B cell (primary cell): ENCODE results near the gene EGFR. TPM values are rescaled to one million over a fixed set of nuclear protein-coding genes. Genes with fewer than 3 reads are reported as not detected.

ENCODE experiments used
- ATAC-seq: fragments of 200-7000 bp; cut with Tn5 transposase; one replicate; pipeline ENCODE4 v1.10.0; 2021; ENCODE audit warnings: low read depth, mild to moderate bottlenecking, moderate number of reproducible peaks, moderate library complexity
- CTCF ChIA-PET: fragments of 350-600 bp; sonication (Branson Sonifier 250); formaldehyde crosslinking; loops from one replicate; lab custom pipeline; 2021; ENCODE audit warnings: antibody characterized with exemption, inconsistent platforms; lab: Charles Lee
- POLR2A ChIA-PET: fragments of 350-600 bp; sonication (Branson Sonifier 250); formaldehyde crosslinking; loops from one replicate; lab custom pipeline; 2021; ENCODE audit warnings: antibody characterized with exemption; lab: Charles Lee
- DNase-seq: peaks from one replicate; pipeline ENCODE4 v3.0.0; 2013
- H2AFZ ChIP-seq: 2 replicates; pipeline ENCODE4 v1.6.1; 2012; ENCODE audit warnings: mild to moderate bottlenecking, low read depth, low read length; ENCODE audit not compliant: insufficient read depth, poor library complexity, severe bottlenecking
- H3K27ac ChIP-seq, 2 donors: 1 replicate in 1 of 2; 2 replicates in 1 of 2; pipeline ENCODE4 v1.5.1; 2012 to 2013; ENCODE audit warnings: low read length in 2 of 2, mild to moderate bottlenecking in 2 of 2, moderate library complexity in 1 of 2
- H3K27me3 ChIP-seq, 4 experiments: fragments of 200-600 bp in 1 of 4; sonication (generic) in 1 of 4; replicated peaks in 1 of 4; 1 replicate in 2 of 4; 2 replicates in 2 of 4; pipeline versions ENCODE4 v1.6.1 to v1.7.0; 2013 to 2016; ENCODE audit warnings: low read length in 3 of 4, mild to moderate bottlenecking in 2 of 4, mixed read lengths in 1 of 4, moderate library complexity in 1 of 4; ENCODE audit not compliant: insufficient read depth in 4 of 4, control insufficient read depth in 3 of 4; ENCODE audit errors: control extremely low read depth in 1 of 4
- H3K36me3 ChIP-seq, 2 experiments: replicated peaks in 1 of 2; 1 replicate in 1 of 2; 2 replicates in 1 of 2; pipeline versions ENCODE4 v1.6.1 to v1.7.1; 2013; ENCODE audit warnings: low read length in 1 of 2; ENCODE audit not compliant: insufficient read depth in 2 of 2, control insufficient read depth in 1 of 2; ENCODE audit errors: control extremely low read depth in 1 of 2, extremely low read depth in 1 of 2
- H3K4me1 ChIP-seq, 2 donors: fragments of 200-600 bp in 1 of 2; sonication (generic) in 1 of 2; 1 replicate in 1 of 2; 2 replicates in 1 of 2; pipeline versions ENCODE4 v1.5.1 to v1.6.1; 2013 to 2017; ENCODE audit warnings: low read length in 2 of 2; ENCODE audit not compliant: control insufficient read depth in 2 of 2, insufficient read depth in 2 of 2
- H3K4me2 ChIP-seq: replicated peaks from 2 replicates; pipeline ENCODE3; 2012; ENCODE audit warnings: mild to moderate bottlenecking, low read depth, low read length; ENCODE audit not compliant: poor library complexity, severe bottlenecking
- H3K4me3 ChIP-seq, 5 experiments: fragments of 200-600 bp in 1 of 5; sonication (generic) in 1 of 5; 1 replicate in 3 of 5; 2 replicates in 2 of 5; pipeline versions ENCODE4 v1.5.1 to v1.7.0; 2011 to 2016; ENCODE audit warnings: low read length in 4 of 5, mild to moderate bottlenecking in 4 of 5, low read depth in 2 of 5, control low read depth in 1 of 5, moderate library complexity in 1 of 5; ENCODE audit not compliant: insufficient read depth in 1 of 5; ENCODE audit errors: control extremely low read depth in 1 of 5, extremely low read depth in 1 of 5
- H3K79me2 ChIP-seq: fragments of 200-600 bp; sonication (generic); one replicate; pipeline ENCODE4 v1.6.0; 2016; ENCODE audit warnings: low read length; ENCODE audit not compliant: control insufficient read depth, insufficient read depth
- H3K9ac ChIP-seq: fragments of 200-600 bp; sonication (generic); 2 replicates; pipeline ENCODE4 v1.6.1; 2017; ENCODE audit warnings: mild to moderate bottlenecking, low read length, moderate library complexity
- H3K9me3 ChIP-seq, 3 donors: one replicate each; pipeline versions ENCODE4 v1.6.1 to v1.7.1; 2013; ENCODE audit warnings: low read length in 2 of 3; ENCODE audit not compliant: control insufficient read depth in 2 of 3, insufficient read depth in 1 of 3; ENCODE audit errors: control extremely low read depth in 1 of 3
- H4K20me1 ChIP-seq: 2 replicates; pipeline ENCODE4 v1.6.0; 2012; ENCODE audit warnings: mild to moderate bottlenecking, low read length; ENCODE audit not compliant: insufficient read depth, control insufficient read depth, poor library complexity, severe bottlenecking
- H3K27ac Mint-ChIP-seq: one replicate; pipeline ENCODE4 v1.8.0; 2021; ENCODE audit warnings: mixed read lengths
- H3K27me3 Mint-ChIP-seq: one replicate; pipeline ENCODE4 v1.8.0; 2021; ENCODE audit warnings: mixed read lengths
- H3K4me1 Mint-ChIP-seq: one replicate; pipeline ENCODE4 v1.8.0; 2021; ENCODE audit warnings: mixed read lengths
- H3K4me3 Mint-ChIP-seq: one replicate; pipeline ENCODE4 v1.8.0; 2021; ENCODE audit warnings: mixed read lengths
- H3K9me3 Mint-ChIP-seq: one replicate; pipeline ENCODE4 v1.8.0; 2022; ENCODE audit warnings: mixed read lengths; ENCODE audit not compliant: insufficient read depth
- CTCF ChIP-seq: fragments of 200-600 bp; IDR thresholded peaks from one replicate; pipeline ENCODE4 v1.8.0; 2022; ENCODE audit warnings: antibody characterized with exemption, mild to moderate bottlenecking
- EZH2 ChIP-seq: IDR thresholded peaks from 2 replicates; pipeline ENCODE4 v1.6.1; 2012; ENCODE audit warnings: borderline replicate concordance, low read depth, mild to moderate bottlenecking, moderate library complexity, low read length; ENCODE audit not compliant: insufficient read depth, poor library complexity, severe bottlenecking
- WGBS: methylation state at CpG from one replicate; pipeline ENCODE4 v1.1.5; 2013; ENCODE audit warnings: missing lambda C conversion rate; ENCODE audit not compliant: insufficient coverage; 5-methylcytosine and 5-hydroxymethylcytosine counted together
- intact Hi-C: fragments of 100-400 bp; cut with micrococcal nuclease; formaldehyde crosslinking; loops from one replicate; pipeline ENCODE4 v1.10.0; 2022
- polyA plus RNA-seq: library from polyadenylated mRNA; depleted of rRNA; stranded (reverse); fragments of >200 nt; gene quantifications from 2 replicates; pipeline ENCODE4 v1.2.3, GENCODE V29; 2012
- total RNA-seq, 2 donors: library from RNA; stranded (reverse); fragments of 120-200 nt in 1 of 2; gene quantifications; 1 replicate in 1 of 2; 2 replicates in 1 of 2; pipeline versions ENCODE4 v1.2.3 to v1.2.4, GENCODE V29; 2013 to 2022

EGFR gene
- total and polyA plus RNA-seq, 2 donors (not counting 1 experiment from before 2014, with no cell fraction given), result not detected

- Histone ChIP-seq H3K4me2 (peak overlapping the region; percentile 53), H2AFZ (no peak overlapping the region), H3K36me3 (no peaks in the 10 kb centered on the region), H4K20me1 (no peaks in the 10 kb centered on the region), H3K4me1 (no peaks in the 10 kb centered on the region), H3K9ac (no peak overlapping the region), H3K79me2 (no peaks in the 10 kb centered on the region), H3K27me3 (peaks cover 0 to 32% (median 18%) of the 10 kb centered on the region in 4 experiments), H3K4me3 (no peak overlapping the region), H3K27ac (no peak overlapping the region), H3K9me3 (peaks cover 0 to 6% (median 0%) of the 10 kb centered on the region in 3 donors)
- Mint-ChIP-seq H3K4me1 (peaks cover 1% of the 10 kb centered on the region), H3K9me3 (no peaks in the 10 kb centered on the region), H3K4me3 (no peak overlapping the region), H3K27me3 (peaks cover 49% of the 10 kb centered on the region), H3K27ac (no peak overlapping the region)
- ATAC-seq, result no peak
- WGBS, result 8% methylated on average over 77 of the region's 78 CpGs
- intact Hi-C loops, result no loop called here
- no peak for TF ChIP-seq CTCF
- no peak for TF ChIP-seq EZH2
- no peak for DNase-seq
- ChIA-PET POLR2A (no interaction called here), CTCF (interaction anchor here (0.6 kb wide), 1 partner anchor 234 kb away, joined by 3 read pairs; no protein-coding TSS in a partner anchor)
Observed at GRCh38 chr7:55019691-55020465, 1.1 kb downstream of the EGFR start.

- no peak for DNase-seq
- ATAC-seq, result no peak
- no peaks in the 10 kb centered on the region for H4K20me1 ChIP-seq
- 75% methylated on average over 9 of the region's 11 CpGs for WGBS
- Mint-ChIP-seq H3K27me3 (peaks cover 44% of the 10 kb centered on the region), H3K9me3 (no peaks in the 10 kb centered on the region), H3K27ac (no peak overlapping the region), H3K4me1 (peaks cover 1% of the 10 kb centered on the region), H3K4me3 (no peak overlapping the region)
- no peaks in the 10 kb centered on the region for H3K79me2 ChIP-seq
- H3K27me3 ChIP-seq, result peaks cover 0 to 32% (median 18%) of the 10 kb centered on the region in 4 experiments
- ChIA-PET POLR2A (no interaction called here), CTCF (no interaction called here)
- no peak overlapping the region for H2AFZ ChIP-seq
- H3K4me1 ChIP-seq, result no peaks in the 10 kb centered on the region
- no peak overlapping the region for H3K9ac ChIP-seq
- H3K9me3 ChIP-seq, result peaks cover 0 to 6% (median 0%) of the 10 kb centered on the region in 3 donors
- H3K27ac ChIP-seq, result no peak overlapping the region
- no peak for TF ChIP-seq EZH2
- no peak for TF ChIP-seq CTCF
- H3K4me3 ChIP-seq, result no peak overlapping the region
- H3K36me3 ChIP-seq, result no peaks in the 10 kb centered on the region
- H3K4me2 ChIP-seq, result no peak overlapping the region
- intact Hi-C loops, result no loop called here
Observed at GRCh38 chr7:55020466-55020871, 1.7 kb downstream of the EGFR start.
